GM12874 (cell line): Measurements from ENCODE around the gene SCFD2.

Source experiments
- TF ChIP-seq, protein P1 (sequence below): IDR thresholded peaks from 2 replicates; pipeline ENCODE4 v1.5.1; 2011; ENCODE audit warnings: low read depth, mild to moderate bottlenecking, control low read depth, low read length, moderate library complexity; ENCODE audit not compliant: insufficient read depth

The SCFD2 gene

GRCh38 chr4:53371049-53371448 lies 5.2 kb upstream of the SCFD2 start:
- TF ChIP-seq, protein P1, sequence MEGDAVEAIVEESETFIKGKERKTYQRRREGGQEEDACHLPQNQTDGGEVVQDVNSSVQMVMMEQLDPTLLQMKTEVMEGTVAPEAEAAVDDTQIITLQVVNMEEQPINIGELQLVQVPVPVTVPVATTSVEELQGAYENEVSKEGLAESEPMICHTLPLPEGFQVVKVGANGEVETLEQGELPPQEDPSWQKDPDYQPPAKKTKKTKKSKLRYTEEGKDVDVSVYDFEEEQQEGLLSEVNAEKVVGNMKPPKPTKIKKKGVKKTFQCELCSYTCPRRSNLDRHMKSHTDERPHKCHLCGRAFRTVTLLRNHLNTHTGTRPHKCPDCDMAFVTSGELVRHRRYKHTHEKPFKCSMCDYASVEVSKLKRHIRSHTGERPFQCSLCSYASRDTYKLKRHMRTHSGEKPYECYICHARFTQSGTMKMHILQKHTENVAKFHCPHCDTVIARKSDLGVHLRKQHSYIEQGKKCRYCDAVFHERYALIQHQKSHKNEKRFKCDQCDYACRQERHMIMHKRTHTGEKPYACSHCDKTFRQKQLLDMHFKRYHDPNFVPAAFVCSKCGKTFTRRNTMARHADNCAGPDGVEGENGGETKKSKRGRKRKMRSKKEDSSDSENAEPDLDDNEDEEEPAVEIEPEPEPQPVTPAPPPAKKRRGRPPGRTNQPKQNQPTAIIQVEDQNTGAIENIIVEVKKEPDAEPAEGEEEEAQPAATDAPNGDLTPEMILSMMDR, result no peak

GRCh38 chr4:53367721-53368120 lies 1.9 kb upstream of the SCFD2 start:
- TF ChIP-seq, protein P1, result no peak

DNA sequence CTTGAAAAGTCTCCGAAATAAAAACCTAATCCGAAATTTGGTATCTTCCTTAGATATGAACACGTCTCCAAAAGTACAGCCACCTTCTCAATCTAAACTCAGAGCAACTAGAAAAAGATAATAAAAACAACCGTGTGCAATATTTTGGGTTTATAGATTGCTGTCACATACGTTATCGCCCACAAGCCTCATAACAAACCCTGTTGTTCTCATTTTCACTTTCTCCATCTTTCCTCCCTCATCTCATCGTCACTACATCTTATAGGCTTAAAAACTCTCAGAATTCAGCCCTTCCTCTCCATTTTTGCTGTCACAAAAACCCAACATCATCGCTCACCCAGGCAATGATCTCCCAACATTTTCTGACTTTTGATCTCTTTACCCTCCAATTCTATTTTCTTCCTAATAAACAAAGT lies 448 bp upstream of the SCFD2 start:
- TF ChIP-seq, protein P1, result no peak

DNA sequence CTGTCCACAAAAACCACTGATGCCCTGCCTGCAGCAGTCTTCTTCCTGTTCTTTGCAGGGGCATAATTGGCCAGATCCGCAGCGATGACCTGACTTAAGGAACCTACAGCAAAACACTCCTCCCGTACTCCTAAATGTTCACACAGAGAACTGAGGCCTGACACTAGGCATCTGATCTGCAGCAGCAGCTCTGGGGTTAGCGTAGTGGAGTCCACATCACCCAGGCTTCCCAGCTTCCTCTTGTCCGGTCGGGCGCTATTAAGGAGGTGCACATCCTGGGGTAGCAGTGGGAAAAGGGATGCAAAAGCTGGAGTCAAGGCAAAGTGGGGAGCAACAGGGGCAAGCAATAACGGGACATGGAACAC lies 758 bp downstream of the SCFD2 start:
- TF ChIP-seq, protein P1, result no peak

- TF ChIP-seq, protein P1, result no peak
These were observed 1.2 kb downstream of the SCFD2 start for GRCh38 chr4:53364624-53365023.

GRCh38 chr4:53362093-53362492 lies 3.8 kb downstream of the SCFD2 start:
- TF ChIP-seq, protein P1, result no peak

- TF ChIP-seq, protein P1, result no peak
These were observed 4.4 kb downstream of the SCFD2 start for GRCh38 chr4:53361451-53361850.
